ENCODE data around the gene TOPAZ1.

TOPAZ1 gene

GRCh38 chr3:44223299-44223698 lies 18.4 kb upstream of the TOPAZ1 start:
- 40% methylated on average over 5 of the region's 5 CpGs for WGBS
- no peak overlapping the region for H3K9ac ChIP-seq (ENCODE audit: low read length)

GRCh38 chr3:44224131-44224530 lies 17.6 kb upstream of the TOPAZ1 start:
- H4K91ac ChIP-seq (ENCODE audit: low read length): no peak overlapping the region
- H2BK5ac ChIP-seq (ENCODE audit: low read depth, low read length, poor library complexity, severe bottlenecking): no peak overlapping the region
- H3K36me3 ChIP-seq (ENCODE audit: control insufficient read depth in 1 of 2, insufficient read depth in 2 of 2, low read depth in 1 of 2, low read length in 2 of 2): no peaks in the 10 kb centered on the region
- no peak overlapping the region for H3K4ac ChIP-seq (ENCODE audit: low read depth in 1 of 2, low read length in 2 of 2)
- H3K27ac ChIP-seq (ENCODE audit: low read length, poor library complexity, severe bottlenecking): no peak overlapping the region
- no peak overlapping the region for H3K4me3 ChIP-seq (ENCODE audit: insufficient read depth in 1 of 2, low read depth in 1 of 2, low read length in 2 of 2)
- H2BK12ac ChIP-seq (ENCODE audit: low read length in 2 of 2): no peak overlapping the region
- H3K4me2 ChIP-seq (ENCODE audit: low read length, poor library complexity, severe bottlenecking): no peak overlapping the region
- H3K9me3 ChIP-seq (ENCODE audit: control insufficient read depth, low read length): no peaks in the 10 kb centered on the region
- no peak overlapping the region for H3K18ac ChIP-seq (ENCODE audit: low read depth in 1 of 2, low read length in 2 of 2)
- H3K4me1 ChIP-seq (ENCODE audit: control insufficient read depth, insufficient read depth, low read depth, low read length): no peaks in the 10 kb centered on the region
- no peak overlapping the region for H4K8ac ChIP-seq (ENCODE audit: low read length)
- no peak overlapping the region for H3K9ac ChIP-seq (ENCODE audit: low read length)
- H3K27me3 ChIP-seq (ENCODE audit: control insufficient read depth in 1 of 2, insufficient read depth in 1 of 2, low read length in 2 of 2): peaks cover 6 to 44% of the 10 kb centered on the region in 2 experiments
- H2AK5ac ChIP-seq (ENCODE audit: low read length, severe bottlenecking): no peak overlapping the region
- WGBS: no CpG with 5 or more reads among the region's 2 CpGs
- H3K14ac ChIP-seq (ENCODE audit: low read length in 2 of 2): no peak overlapping the region
- no peak for DNase-seq
- no peak overlapping the region for H2BK120ac ChIP-seq (ENCODE audit: low read depth, low read length)
- H3K79me1 ChIP-seq (replicated peaks; ENCODE audit: low read length, poor library complexity, severe bottlenecking): no peaks in the 10 kb centered on the region
- no peak overlapping the region for H2BK15ac ChIP-seq (ENCODE audit: low read depth, poor library complexity, severe bottlenecking)
- no peak overlapping the region for H2AFZ ChIP-seq (ENCODE audit: low read depth, low read length)
- no peak overlapping the region for H3K23ac ChIP-seq (ENCODE audit: low read length in 2 of 2)

More at GRCh38 chr3:44223299-44223698, 18.4 kb upstream of the TOPAZ1 start:
- H2AK5ac ChIP-seq (ENCODE audit: low read length, severe bottlenecking): no peak overlapping the region
- H2BK15ac ChIP-seq (ENCODE audit: low read depth, poor library complexity, severe bottlenecking): no peak overlapping the region
- H3K4me2 ChIP-seq (ENCODE audit: low read length, poor library complexity, severe bottlenecking): no peak overlapping the region
- no peaks in the 10 kb centered on the region for H3K9me3 ChIP-seq (ENCODE audit: control insufficient read depth, low read length)
- no peak overlapping the region for H3K4ac ChIP-seq (ENCODE audit: low read depth in 1 of 2, low read length in 2 of 2)
- no peak for DNase-seq
- H2BK12ac ChIP-seq (ENCODE audit: low read length in 2 of 2): no peak overlapping the region
- no peaks in the 10 kb centered on the region for H3K4me1 ChIP-seq (ENCODE audit: control insufficient read depth, insufficient read depth, low read depth, low read length)
- no peak overlapping the region for H3K23ac ChIP-seq (ENCODE audit: low read length in 2 of 2)
- H2BK5ac ChIP-seq (ENCODE audit: low read depth, low read length, poor library complexity, severe bottlenecking): no peak overlapping the region
- no peak overlapping the region for H3K14ac ChIP-seq (ENCODE audit: low read length in 2 of 2)
- no peak overlapping the region for H2BK120ac ChIP-seq (ENCODE audit: low read depth, low read length)
- no peak overlapping the region for H2AFZ ChIP-seq (ENCODE audit: low read depth, low read length)
- no peak overlapping the region for H3K4me3 ChIP-seq (ENCODE audit: insufficient read depth in 1 of 2, low read depth in 1 of 2, low read length in 2 of 2)
- H3K27me3 ChIP-seq (ENCODE audit: control insufficient read depth in 1 of 2, insufficient read depth in 1 of 2, low read length in 2 of 2): peaks cover 6 to 44% of the 10 kb centered on the region in 2 experiments
- H3K27ac ChIP-seq (ENCODE audit: low read length, poor library complexity, severe bottlenecking): no peak overlapping the region
- no peak overlapping the region for H4K8ac ChIP-seq (ENCODE audit: low read length)
- H3K18ac ChIP-seq (ENCODE audit: low read depth in 1 of 2, low read length in 2 of 2): no peak overlapping the region
- no peaks in the 10 kb centered on the region for H3K36me3 ChIP-seq (ENCODE audit: control insufficient read depth in 1 of 2, insufficient read depth in 2 of 2, low read depth in 1 of 2, low read length in 2 of 2)
- no peaks in the 10 kb centered on the region for H3K79me1 ChIP-seq (replicated peaks; ENCODE audit: low read length, poor library complexity, severe bottlenecking)
- H4K91ac ChIP-seq (ENCODE audit: low read length): no peak overlapping the region

GRCh38 chr3:44226573-44226972 lies 15.1 kb upstream of the TOPAZ1 start:
- DNase-seq: no peak
- no peaks in the 10 kb centered on the region for H3K79me1 ChIP-seq (replicated peaks; ENCODE audit: low read length, poor library complexity, severe bottlenecking)
- peaks cover 6 to 36% of the 10 kb centered on the region in 2 experiments for H3K27me3 ChIP-seq (ENCODE audit: control insufficient read depth in 1 of 2, insufficient read depth in 1 of 2, low read length in 2 of 2)
- H3K23ac ChIP-seq (ENCODE audit: low read length in 2 of 2): no peak overlapping the region
- no peak overlapping the region for H2BK5ac ChIP-seq (ENCODE audit: low read depth, low read length, poor library complexity, severe bottlenecking)
- no peaks in the 10 kb centered on the region for H3K36me3 ChIP-seq (ENCODE audit: control insufficient read depth in 1 of 2, insufficient read depth in 2 of 2, low read depth in 1 of 2, low read length in 2 of 2)
- no peak overlapping the region for H3K18ac ChIP-seq (ENCODE audit: low read depth in 1 of 2, low read length in 2 of 2)
- H2AFZ ChIP-seq (ENCODE audit: low read depth, low read length): no peak overlapping the region
- no peak overlapping the region for H4K91ac ChIP-seq (ENCODE audit: low read length)
- no peak overlapping the region for H3K27ac ChIP-seq (ENCODE audit: low read length, poor library complexity, severe bottlenecking)
- no peak overlapping the region for H2AK5ac ChIP-seq (ENCODE audit: low read length, severe bottlenecking)
- no peak overlapping the region for H2BK12ac ChIP-seq (ENCODE audit: low read length in 2 of 2)
- H2BK15ac ChIP-seq (ENCODE audit: low read depth, poor library complexity, severe bottlenecking): no peak overlapping the region
- no peak overlapping the region for H3K4me3 ChIP-seq (ENCODE audit: insufficient read depth in 1 of 2, low read depth in 1 of 2, low read length in 2 of 2)
- H3K9me3 ChIP-seq (ENCODE audit: control insufficient read depth, low read length): no peaks in the 10 kb centered on the region
- H4K8ac ChIP-seq (ENCODE audit: low read length): no peak overlapping the region
- WGBS: no CpG with 5 or more reads among the region's 1 CpG
- no peak overlapping the region for H3K9ac ChIP-seq (ENCODE audit: low read length)
- no peak overlapping the region for H3K4ac ChIP-seq (ENCODE audit: low read depth in 1 of 2, low read length in 2 of 2)
- no peak overlapping the region for H3K4me2 ChIP-seq (ENCODE audit: low read length, poor library complexity, severe bottlenecking)
- no peak overlapping the region for H3K14ac ChIP-seq (ENCODE audit: low read length in 2 of 2)
- no peak overlapping the region for H2BK120ac ChIP-seq (ENCODE audit: low read depth, low read length)
- H3K4me1 ChIP-seq (ENCODE audit: control insufficient read depth, insufficient read depth, low read depth, low read length): no peaks in the 10 kb centered on the region

- Histone ChIP-seq H3K27me3 (ENCODE audit: control insufficient read depth in 1 of 2, insufficient read depth in 1 of 2, low read length in 2 of 2) (peaks cover 6 to 28% of the 10 kb centered on the region in 2 experiments), H3K14ac (ENCODE audit: low read length in 2 of 2) (no peak overlapping the region), H3K27ac (ENCODE audit: low read length, poor library complexity, severe bottlenecking) (no peak overlapping the region), H3K4me2 (ENCODE audit: low read length, poor library complexity, severe bottlenecking) (no peak overlapping the region), H3K9me3 (ENCODE audit: control insufficient read depth, low read length) (no peaks in the 10 kb centered on the region), H3K23ac (ENCODE audit: low read length in 2 of 2) (no peak overlapping the region), H3K4ac (ENCODE audit: low read depth in 1 of 2, low read length in 2 of 2) (no peak overlapping the region), H4K91ac (ENCODE audit: low read length) (no peak overlapping the region), H2BK120ac (ENCODE audit: low read depth, low read length) (no peak overlapping the region), H3K36me3 (ENCODE audit: control insufficient read depth in 1 of 2, insufficient read depth in 2 of 2, low read depth in 1 of 2, low read length in 2 of 2) (no peaks in the 10 kb centered on the region), H2BK15ac (ENCODE audit: low read depth, poor library complexity, severe bottlenecking) (no peak overlapping the region), H3K4me1 (ENCODE audit: control insufficient read depth, insufficient read depth, low read depth, low read length) (no peaks in the 10 kb centered on the region), H3K4me3 (ENCODE audit: insufficient read depth in 1 of 2, low read depth in 1 of 2, low read length in 2 of 2) (no peak overlapping the region), H3K79me1 (replicated peaks; ENCODE audit: low read length, poor library complexity, severe bottlenecking) (no peaks in the 10 kb centered on the region), H2BK12ac (ENCODE audit: low read length in 2 of 2) (no peak overlapping the region), H3K9ac (ENCODE audit: low read length) (no peak overlapping the region), H3K18ac (ENCODE audit: low read depth in 1 of 2, low read length in 2 of 2) (no peak overlapping the region), H2AFZ (ENCODE audit: low read depth, low read length) (no peak overlapping the region), H2AK5ac (ENCODE audit: low read length, severe bottlenecking) (no peak overlapping the region), H4K8ac (ENCODE audit: low read length) (no peak overlapping the region), H2BK5ac (ENCODE audit: low read depth, low read length, poor library complexity, severe bottlenecking) (no peak overlapping the region)
- no peak for DNase-seq
- 90% methylated on average over 2 of the region's 3 CpGs for WGBS
Measured at GRCh38 chr3:44227632-44228031, 14.1 kb upstream of the TOPAZ1 start.
